Measurements from ENCODE around the gene MTIF2.
"Not testable (repeated sequence)": the region's sequence is repeated elsewhere in the genome, so short reads cannot be mapped to it uniquely, and the experiment has no call there.

The MTIF2 gene

GRCh38 chr2:55268907-55269644 is at the start of gene MTIF2:
TSS of gene MTIF2 (minus strand) at chr2:55269231. CDS start at chr2:55263858, 5,373 bp downstream.
- peak; percentile 97 for DNase-seq

GRCh38 chr2:55314985-55315384 is 46.0 kb upstream of the MTIF2 start:
- DNase-seq, result no peak

- no peak for DNase-seq
Measured at GRCh38 chr2:55311444-55311870, 42.4 kb upstream of the MTIF2 start.

- DNase-seq, result no peak
Measured at GRCh38 chr2:55309446-55309845, 40.4 kb upstream of the MTIF2 start.

GRCh38 chr2:55302241-55302640 is 33.2 kb upstream of the MTIF2 start:
- DNase-seq, result no peak

- no peak for DNase-seq
Measured at GRCh38 chr2:55301277-55301676, 32.2 kb upstream of the MTIF2 start.

GRCh38 chr2:55296393-55296792 is 27.4 kb upstream of the MTIF2 start:
- DNase-seq, result no peak

- DNase-seq, result no peak
Measured at GRCh38 chr2:55283083-55283482, 14.1 kb upstream of the MTIF2 start.

- peak; percentile 90 for DNase-seq
Measured at GRCh38 chr2:55282110-55282917, 13.3 kb upstream of the MTIF2 start.

- DNase-seq, result not testable (repeated sequence)
Measured at GRCh38 chr2:55280851-55281546, 12.0 kb upstream of the MTIF2 start.

- not testable (repeated sequence) for DNase-seq
Measured at GRCh38 chr2:55279859-55280424, 10.9 kb upstream of the MTIF2 start.

GRCh38 chr2:55279214-55279835 is 10.3 kb upstream of the MTIF2 start:
- not testable (repeated sequence) for DNase-seq

- no peak for DNase-seq
Measured at GRCh38 chr2:55277310-55277709, 8.3 kb upstream of the MTIF2 start.

GRCh38 chr2:55274346-55274745 is 5.3 kb upstream of the MTIF2 start:
- not testable (repeated sequence) for DNase-seq

- DNase-seq, result peak; percentile 55
Measured at GRCh38 chr2:55269645-55269990, 587 bp upstream of the MTIF2 start.

- DNase-seq, result peak; percentile 41
Measured at GRCh38 chr2:55268288-55268906, 634 bp downstream of the MTIF2 start.

GRCh38 chr2:55259586-55259985 is 9.4 kb downstream of the MTIF2 start:
- not testable (repeated sequence) for DNase-seq

GRCh38 chr2:55252832-55253231 is 16.2 kb downstream of the MTIF2 start:
- DNase-seq, result no peak

GRCh38 chr2:55247025-55247424 is 22.0 kb downstream of the MTIF2 start:
- DNase-seq, result no peak

- DNase-seq, result no peak
Measured at GRCh38 chr2:55245411-55245810, 23.6 kb downstream of the MTIF2 start.

- DNase-seq, result no peak
Measured at GRCh38 chr2:55242617-55243016, 26.4 kb downstream of the MTIF2 start.

GRCh38 chr2:55241582-55241981 is 27.4 kb downstream of the MTIF2 start:
- DNase-seq, result not testable (repeated sequence)

Data from OCI-M1 (cell line).